ENCODE results near the gene DIPK1A. TPM values are rescaled to one million over a fixed set of nuclear protein-coding genes. Genes with fewer than 3 reads are reported as not detected.

Gene DIPK1A
- total RNA-seq, 1 experiment from 2014 or later, result 2.3 TPM

GRCh38 chr1:92864131-92864530 is 97.1 kb downstream of the DIPK1A start:
- BruUV-seq (replicated peaks), result no TSS peak
- intact Hi-C loops (cut with micrococcal nuclease; ENCODE audit: unreplicated experiment), result no loop called here

GRCh38 chr1:92862605-92863004 is 98.7 kb downstream of the DIPK1A start:
- no peak for TF ChIP-seq CTCF (IDR thresholded peaks at IDR 0.05; ENCODE audit: insufficient read depth in 1 of 2, low read depth in 1 of 2, low read length in 1 of 2, severe bottlenecking in 1 of 2, unreplicated experiment in 1 of 2)
- H3K9me3 Mint-ChIP-seq (ENCODE audit: unreplicated experiment), result no peaks in the 10 kb centered on the region
- POLR2A ChIA-PET, result no interaction called here
- Histone ChIP-seq H3K4me3 (ENCODE audit: low read depth, low read length) (no peak overlapping the region), H3K36me3 (ENCODE audit: control insufficient read depth, insufficient read depth, low read length) (no peaks in the 10 kb centered on the region), H3K27me3 (replicated peaks; ENCODE audit: control insufficient read depth, insufficient read depth, low read length) (no peaks in the 10 kb centered on the region), H3K9me3 (no peaks in the 10 kb centered on the region), H3K4me1 (no peaks in the 10 kb centered on the region)
- CTCF ChIA-PET, result interaction anchor here (1.9 kb wide), 1 partner anchor 131 kb away, joined by 5 read pairs; no protein-coding TSS in a partner anchor
- H3K27me3 Mint-ChIP-seq (ENCODE audit: insufficient read depth, unreplicated experiment), result no peaks in the 10 kb centered on the region
- H3K4me3 Mint-ChIP-seq (ENCODE audit: unreplicated experiment), result no peak overlapping the region
- no TSS peak for BruUV-seq (replicated peaks)
- H3K27ac Mint-ChIP-seq (ENCODE audit: unreplicated experiment), result no peak overlapping the region
- no peaks in the 10 kb centered on the region for H3K36me3 Mint-ChIP-seq (ENCODE audit: insufficient read depth, unreplicated experiment)
- peaks cover 14% of the 10 kb centered on the region for H3K4me1 Mint-ChIP-seq (ENCODE audit: low read depth, unreplicated experiment)
- no peak for DNase-seq
- intact Hi-C loops (cut with micrococcal nuclease; ENCODE audit: unreplicated experiment), result no loop called here

More at GRCh38 chr1:92864131-92864530, 97.1 kb downstream of the DIPK1A start:
- POLR2A ChIA-PET, result no interaction called here
- H3K4me3 ChIP-seq (ENCODE audit: low read depth, low read length), result no peak overlapping the region
- CTCF ChIA-PET, result no interaction called here
- Mint-ChIP-seq H3K9me3 (ENCODE audit: unreplicated experiment) (no peaks in the 10 kb centered on the region), H3K27me3 (ENCODE audit: insufficient read depth, unreplicated experiment) (no peaks in the 10 kb centered on the region), H3K4me1 (ENCODE audit: low read depth, unreplicated experiment) (peaks cover 12% of the 10 kb centered on the region), H3K27ac (ENCODE audit: unreplicated experiment) (no peak overlapping the region), H3K4me3 (ENCODE audit: unreplicated experiment) (no peak overlapping the region), H3K36me3 (ENCODE audit: insufficient read depth, unreplicated experiment) (no peaks in the 10 kb centered on the region)
- no peak for DNase-seq
- TF ChIP-seq CTCF (IDR thresholded peaks at IDR 0.05; ENCODE audit: insufficient read depth in 1 of 2, low read depth in 1 of 2, low read length in 1 of 2, severe bottlenecking in 1 of 2, unreplicated experiment in 1 of 2), result no peak
- no peaks in the 10 kb centered on the region for H3K9me3 ChIP-seq
- no peaks in the 10 kb centered on the region for H3K27me3 ChIP-seq (replicated peaks; ENCODE audit: control insufficient read depth, insufficient read depth, low read length)
- H3K36me3 ChIP-seq (ENCODE audit: control insufficient read depth, insufficient read depth, low read length), result no peaks in the 10 kb centered on the region
- no peaks in the 10 kb centered on the region for H3K4me1 ChIP-seq

GRCh38 chr1:92859400-92860039 is 101.7 kb downstream of the DIPK1A start:
- Mint-ChIP-seq H3K9me3 (ENCODE audit: unreplicated experiment) (no peaks in the 10 kb centered on the region), H3K36me3 (ENCODE audit: insufficient read depth, unreplicated experiment) (no peaks in the 10 kb centered on the region), H3K4me1 (ENCODE audit: low read depth, unreplicated experiment) (peaks cover 14% of the 10 kb centered on the region), H3K27me3 (ENCODE audit: insufficient read depth, unreplicated experiment) (no peaks in the 10 kb centered on the region), H3K27ac (ENCODE audit: unreplicated experiment) (no peak overlapping the region), H3K4me3 (ENCODE audit: unreplicated experiment) (peak overlapping the region; percentile 10)
- ChIA-PET POLR2A (no interaction called here), CTCF (interaction anchor here (1.0 to 2.3 kb wide), 5 partner anchors 91 to 135 kb away, joined by 3 to 14 read pairs (median 6); partner anchors contain the start of gene DIPK1A)
- H3K4me1 ChIP-seq, result no peaks in the 10 kb centered on the region
- TF ChIP-seq CTCF (IDR thresholded peaks at IDR 0.05; ENCODE audit: insufficient read depth in 1 of 2, low read depth in 1 of 2, low read length in 1 of 2, severe bottlenecking in 1 of 2, unreplicated experiment in 1 of 2), result no peak
- DNase-seq, result no peak
- H3K27me3 ChIP-seq (replicated peaks; ENCODE audit: control insufficient read depth, insufficient read depth, low read length), result no peaks in the 10 kb centered on the region
- no peaks in the 10 kb centered on the region for H3K9me3 ChIP-seq
- H3K36me3 ChIP-seq (ENCODE audit: control insufficient read depth, insufficient read depth, low read length), result no peaks in the 10 kb centered on the region
- H3K4me3 ChIP-seq (ENCODE audit: low read depth, low read length), result no peak overlapping the region
- BruUV-seq (replicated peaks), result no TSS peak
- intact Hi-C loops (cut with micrococcal nuclease; ENCODE audit: unreplicated experiment), result loop anchor here (1.0 to 2.0 kb wide), 4 partner anchors 43 to 135 kb away; no protein-coding TSS in a partner anchor
